ENCODE results near the gene ELL2.

DNA sequence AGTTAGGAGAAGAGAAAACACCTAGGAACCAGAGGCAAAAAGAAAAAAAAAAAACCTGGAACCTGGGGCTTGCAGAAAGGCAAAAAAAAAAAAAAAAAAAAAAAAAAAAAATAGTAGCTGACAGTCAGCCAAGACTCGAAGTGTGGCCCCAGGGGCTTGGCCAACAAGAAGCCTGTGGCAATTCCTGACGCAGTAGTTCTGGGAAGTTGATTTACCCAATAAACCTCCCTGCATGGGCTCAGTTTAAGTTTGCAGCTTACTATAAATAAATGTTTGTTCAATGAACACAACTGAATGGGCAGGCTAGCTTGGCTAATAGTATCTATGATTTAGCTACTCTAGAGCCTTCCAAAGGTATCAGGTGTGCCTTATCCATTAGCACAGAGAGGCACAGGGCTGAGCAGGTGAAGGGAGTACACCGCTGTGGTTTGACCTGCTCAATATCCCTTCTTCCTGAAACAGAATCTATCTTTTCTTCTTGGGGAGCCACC lies 117.9 kb downstream of the ELL2 start:
- TF ChIP-seq, protein P1, sequence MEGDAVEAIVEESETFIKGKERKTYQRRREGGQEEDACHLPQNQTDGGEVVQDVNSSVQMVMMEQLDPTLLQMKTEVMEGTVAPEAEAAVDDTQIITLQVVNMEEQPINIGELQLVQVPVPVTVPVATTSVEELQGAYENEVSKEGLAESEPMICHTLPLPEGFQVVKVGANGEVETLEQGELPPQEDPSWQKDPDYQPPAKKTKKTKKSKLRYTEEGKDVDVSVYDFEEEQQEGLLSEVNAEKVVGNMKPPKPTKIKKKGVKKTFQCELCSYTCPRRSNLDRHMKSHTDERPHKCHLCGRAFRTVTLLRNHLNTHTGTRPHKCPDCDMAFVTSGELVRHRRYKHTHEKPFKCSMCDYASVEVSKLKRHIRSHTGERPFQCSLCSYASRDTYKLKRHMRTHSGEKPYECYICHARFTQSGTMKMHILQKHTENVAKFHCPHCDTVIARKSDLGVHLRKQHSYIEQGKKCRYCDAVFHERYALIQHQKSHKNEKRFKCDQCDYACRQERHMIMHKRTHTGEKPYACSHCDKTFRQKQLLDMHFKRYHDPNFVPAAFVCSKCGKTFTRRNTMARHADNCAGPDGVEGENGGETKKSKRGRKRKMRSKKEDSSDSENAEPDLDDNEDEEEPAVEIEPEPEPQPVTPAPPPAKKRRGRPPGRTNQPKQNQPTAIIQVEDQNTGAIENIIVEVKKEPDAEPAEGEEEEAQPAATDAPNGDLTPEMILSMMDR (IDR thresholded peaks at IDR 0.05): no peak
- no peak for TF ChIP-seq POLR2A (IDR thresholded peaks at IDR 0.05)
